A673 (cell line): ENCODE measurements around the gene SVOP. TPM values are rescaled to one million over a fixed set of nuclear protein-coding genes. Genes with fewer than 3 reads are reported as not detected.

Experiments used
- BruUV-seq: library from RNA; stranded (reverse); fragments of 400-500 nt; replicated peaks from 2 replicates; lab custom pipeline; 2021; lab: Mats Ljungman, UMichigan
- CTCF ChIA-PET: fragments of 300-600 bp; sonication (Branson Sonifier 250); formaldehyde crosslinking; loops from one replicate; lab custom pipeline; 2022; ENCODE audit warnings: antibody characterized with exemption; lab: Charles Lee
- POLR2A ChIA-PET: fragments of 300-600 bp; sonication (Branson Sonifier 250); formaldehyde crosslinking; loops from one replicate; lab custom pipeline; 2022; ENCODE audit warnings: antibody characterized with exemption; ENCODE audit not compliant: low non-redundant PET; lab: Charles Lee
- DNase-seq: peaks from one replicate; pipeline ENCODE4 v3.0.0-alpha.2; 2015; ENCODE audit warnings: low spot score
- H3K27ac ChIP-seq: fragments of 200-600 bp; sonication (generic); 2 replicates; pipeline ENCODE4 v1.5.1; 2016; ENCODE audit warnings: mixed run types, low read depth, mild to moderate bottlenecking, mixed read lengths, antibody characterized with exemption, low read length; ENCODE audit not compliant: poor library complexity, severe bottlenecking
- H3K27me3 ChIP-seq: fragments of 200-600 bp; sonication (generic); replicated peaks from 2 replicates; pipeline ENCODE4 v1.6.1; 2017; ENCODE audit warnings: mixed run types, low read depth, mild to moderate bottlenecking, mixed read lengths, antibody characterized with exemption, low read length; ENCODE audit not compliant: insufficient read depth, poor library complexity
- H3K36me3 ChIP-seq: fragments of 200-600 bp; sonication (generic); 2 replicates; pipeline ENCODE4 v1.6.1; 2016; ENCODE audit warnings: mixed run types, mild to moderate bottlenecking, mixed read lengths, antibody characterized with exemption, low read length; ENCODE audit not compliant: insufficient read depth, poor library complexity, severe bottlenecking
- H3K4me1 ChIP-seq: fragments of 200-600 bp; sonication (generic); 2 replicates; pipeline ENCODE4 v1.6.1; 2017; ENCODE audit warnings: mixed run types, mild to moderate bottlenecking, mixed read lengths, antibody characterized with exemption, low read length; ENCODE audit not compliant: insufficient read depth, poor library complexity, severe bottlenecking
- H3K4me3 ChIP-seq: fragments of 200-600 bp; sonication (generic); 2 replicates; pipeline ENCODE4 v1.5.1; 2016; ENCODE audit warnings: low read depth, mixed run types, mild to moderate bottlenecking, mixed read lengths, low read length; ENCODE audit not compliant: poor library complexity, severe bottlenecking
- H3K9me3 ChIP-seq: fragments of 200-600 bp; sonication (generic); 2 replicates; pipeline ENCODE4 v1.6.1; 2016; ENCODE audit warnings: mixed run types, low read depth, mild to moderate bottlenecking, mixed read lengths, antibody characterized with exemption, low read length; ENCODE audit not compliant: poor library complexity, severe bottlenecking
- EZH2 ChIP-seq: fragments of 200-600 bp; sonication (generic); IDR thresholded peaks from 2 replicates; pipeline ENCODE4 v1.6.1; 2017; ENCODE audit warnings: borderline replicate concordance, low read depth, mild to moderate bottlenecking, mixed read lengths, antibody characterized with exemption, low read length; ENCODE audit not compliant: poor library complexity, severe bottlenecking
- intact Hi-C: fragments of 100-400 bp; cut with micrococcal nuclease; formaldehyde crosslinking; loops from one replicate; pipeline ENCODE4 v1.10.0; 2022; ENCODE audit not compliant: unreplicated experiment
- total RNA-seq: library from RNA; stranded (reverse); gene quantifications from 2 replicates; pipeline ENCODE4 v1.2.3, GENCODE V29; 2021
- TF ChIP-seq, protein P1 (sequence below): fragments of 300-800, 200-600 bp; sonication (generic); conservative IDR thresholded peaks from 2 replicates; pipeline ENCODE4 v1.5.1; 2017; ENCODE audit warnings: low read depth, mild to moderate bottlenecking, antibody characterized with exemption, low read length, moderate library complexity, mixed read lengths

SVOP gene
- total RNA-seq, 1 experiment from 2014 or later: not detected

DNA sequence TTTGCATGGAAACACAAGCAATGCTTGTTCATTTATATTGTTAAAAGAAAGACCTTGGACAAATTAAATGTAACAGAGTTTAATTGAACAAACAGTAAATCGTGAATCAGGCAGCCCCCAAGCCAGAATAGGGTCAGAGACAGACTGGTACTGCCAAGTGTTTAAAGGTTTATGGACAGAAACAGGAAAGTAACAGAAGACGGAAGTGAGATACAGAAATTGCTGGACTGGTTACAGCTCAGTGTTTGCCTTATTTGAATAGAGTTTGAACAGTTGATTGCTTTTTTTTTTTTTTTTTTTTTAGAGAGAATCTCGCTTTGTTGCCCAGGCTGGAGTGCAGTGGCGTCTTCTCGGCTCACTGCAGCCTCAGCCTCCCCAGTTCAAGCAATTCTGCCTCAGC, 90.7 kb downstream of the SVOP start:
- H3K36me3 ChIP-seq: no peaks in the 10 kb centered on the region
- DNase-seq: no peak
- no peak for TF ChIP-seq EZH2
- TF ChIP-seq, protein P1, sequence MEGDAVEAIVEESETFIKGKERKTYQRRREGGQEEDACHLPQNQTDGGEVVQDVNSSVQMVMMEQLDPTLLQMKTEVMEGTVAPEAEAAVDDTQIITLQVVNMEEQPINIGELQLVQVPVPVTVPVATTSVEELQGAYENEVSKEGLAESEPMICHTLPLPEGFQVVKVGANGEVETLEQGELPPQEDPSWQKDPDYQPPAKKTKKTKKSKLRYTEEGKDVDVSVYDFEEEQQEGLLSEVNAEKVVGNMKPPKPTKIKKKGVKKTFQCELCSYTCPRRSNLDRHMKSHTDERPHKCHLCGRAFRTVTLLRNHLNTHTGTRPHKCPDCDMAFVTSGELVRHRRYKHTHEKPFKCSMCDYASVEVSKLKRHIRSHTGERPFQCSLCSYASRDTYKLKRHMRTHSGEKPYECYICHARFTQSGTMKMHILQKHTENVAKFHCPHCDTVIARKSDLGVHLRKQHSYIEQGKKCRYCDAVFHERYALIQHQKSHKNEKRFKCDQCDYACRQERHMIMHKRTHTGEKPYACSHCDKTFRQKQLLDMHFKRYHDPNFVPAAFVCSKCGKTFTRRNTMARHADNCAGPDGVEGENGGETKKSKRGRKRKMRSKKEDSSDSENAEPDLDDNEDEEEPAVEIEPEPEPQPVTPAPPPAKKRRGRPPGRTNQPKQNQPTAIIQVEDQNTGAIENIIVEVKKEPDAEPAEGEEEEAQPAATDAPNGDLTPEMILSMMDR: no peak
- H3K9me3 ChIP-seq: no peaks in the 10 kb centered on the region
- H3K4me3 ChIP-seq: no peak overlapping the region
- BruUV-seq: no TSS peak
- no peak overlapping the region for H3K27ac ChIP-seq
- peaks cover 14% of the 10 kb centered on the region for H3K27me3 ChIP-seq
- ChIA-PET POLR2A (interaction anchor here (0.6 kb wide), 1 partner anchor 12 kb away, joined by 12 read pairs; no protein-coding TSS in a partner anchor), CTCF (no interaction called here)
- intact Hi-C loops: no loop called here
- no peaks in the 10 kb centered on the region for H3K4me1 ChIP-seq

DNA sequence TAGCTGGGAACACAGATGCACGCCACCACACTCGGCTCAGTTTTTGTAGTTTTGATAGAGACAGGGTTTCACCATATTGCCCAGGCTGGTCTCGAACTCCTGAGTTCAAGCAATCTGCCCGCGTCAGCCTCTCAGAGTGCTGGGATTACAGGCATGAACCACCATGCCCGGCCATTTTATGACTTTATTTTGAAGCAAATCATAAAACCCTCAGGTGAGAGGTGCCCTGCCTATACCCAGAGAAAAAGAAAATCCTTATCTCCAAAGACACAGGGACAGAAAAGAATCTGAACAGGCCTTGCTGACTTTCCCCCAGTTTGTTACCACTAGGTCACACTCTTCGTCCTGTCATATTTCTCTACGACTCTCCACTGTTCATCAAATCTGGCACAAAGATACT, 92.2 kb downstream of the SVOP start:
- no peak for TF ChIP-seq EZH2
- TF ChIP-seq, protein P1: no peak
- Histone ChIP-seq H3K4me3 (no peak overlapping the region), H3K36me3 (no peaks in the 10 kb centered on the region), H3K27me3 (peaks cover under 1% of the 10 kb centered on the region), H3K4me1 (no peaks in the 10 kb centered on the region), H3K9me3 (no peaks in the 10 kb centered on the region), H3K27ac (no peak overlapping the region)
- ChIA-PET POLR2A (no interaction called here), CTCF (no interaction called here)
- BruUV-seq: no TSS peak
- DNase-seq: no peak
- intact Hi-C loops: no loop called here

DNA sequence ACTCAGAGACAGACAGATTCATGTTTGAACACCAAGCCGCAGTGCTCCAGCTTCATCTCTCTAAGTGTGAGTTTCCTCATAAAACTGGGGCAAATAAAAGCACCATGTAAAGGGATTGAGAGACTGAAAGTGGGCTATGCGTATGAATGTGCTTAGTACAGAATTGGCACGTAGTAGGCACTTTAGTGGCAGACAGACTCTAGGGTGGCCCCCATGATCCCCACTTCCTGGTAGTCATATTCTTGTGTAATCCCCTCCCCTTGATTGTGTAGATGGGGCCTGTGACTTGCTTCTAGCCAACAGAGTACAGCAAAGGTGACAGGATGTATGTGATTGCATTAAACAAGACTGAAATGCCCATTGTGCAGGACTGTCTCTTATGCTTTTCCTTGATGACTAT, 98.0 kb downstream of the SVOP start:
- no peak for DNase-seq
- no peak for TF ChIP-seq EZH2
- TF ChIP-seq, protein P1: no peak
- no TSS peak for BruUV-seq
- Histone ChIP-seq H3K27ac (no peak overlapping the region), H3K4me1 (no peaks in the 10 kb centered on the region), H3K4me3 (no peak overlapping the region), H3K36me3 (no peaks in the 10 kb centered on the region), H3K27me3 (no peaks in the 10 kb centered on the region), H3K9me3 (no peaks in the 10 kb centered on the region)
- ChIA-PET CTCF (no interaction called here), POLR2A (no interaction called here)
- intact Hi-C loops: no loop called here
